ENCODE results near the gene PLD2. TPM values are rescaled to one million over a fixed set of nuclear protein-coding genes. Genes with fewer than 3 reads are reported as not detected.
"Not testable (repeated sequence)": the region's sequence is repeated elsewhere in the genome, so short reads cannot be mapped to it uniquely, and the experiment has no call there.

Gene PLD2
- total RNA-seq, 1 donor from 2014 or later: 9.5 TPM

GRCh38 chr17:4823373-4824089 is 16.6 kb downstream of the PLD2 start:
- intact Hi-C loops (cut with DNase I): no loop called here
- no peak for DNase-seq (ENCODE audit: low spot score)

- no peak for DNase-seq (ENCODE audit: low spot score)
- intact Hi-C loops (cut with DNase I): no loop called here
Observed at GRCh38 chr17:4827399-4827798, 20.4 kb downstream of the PLD2 start.

GRCh38 chr17:4832829-4833177 is 25.9 kb downstream of the PLD2 start:
- intact Hi-C loops (cut with DNase I): loop anchor here (1.0 kb wide), 1 partner anchor 43 kb away; no protein-coding TSS in a partner anchor
- not testable (repeated sequence) for DNase-seq (ENCODE audit: low spot score)

GRCh38 chr17:4833178-4833940 is 26.4 kb downstream of the PLD2 start, which contains the start of gene MINK1:
Gene MINK1 (plus strand): TSS chr17:4833340. CDS start chr17:4833584, 244 bp downstream.
- intact Hi-C loops (cut with DNase I): loop anchor here (1.0 kb wide), 1 partner anchor 43 kb away; no protein-coding TSS in a partner anchor
- peak; percentile 95 for DNase-seq (ENCODE audit: low spot score)

GRCh38 chr17:4833941-4834680 is 27.2 kb downstream of the PLD2 start:
- DNase-seq (ENCODE audit: low spot score): no peak
- intact Hi-C loops (cut with DNase I): loop anchor here (1.0 to 2.0 kb wide), 2 partner anchors 37 to 44 kb away; partner anchors contain the start of gene PSMB6

- intact Hi-C loops (cut with DNase I): loop anchor here (2.0 to 5.0 kb wide), 2 partner anchors 38 to 48 kb away; partner anchors contain the start of gene PSMB6
Observed at GRCh38 chr17:4834681-4835020, 27.7 kb downstream of the PLD2 start.

GRCh38 chr17:4836221-4836620 is 29.3 kb downstream of the PLD2 start:
- DNase-seq (ENCODE audit: low spot score): no peak
- intact Hi-C loops (cut with DNase I): loop anchor here (5.0 kb wide), 1 partner anchor 46 kb away; no protein-coding TSS in a partner anchor

More at GRCh38 chr17:4834681-4835020, 27.7 kb downstream of the PLD2 start:
- DNase-seq (ENCODE audit: low spot score): no peak

- no peak for DNase-seq (ENCODE audit: low spot score)
- intact Hi-C loops (cut with DNase I): loop anchor here (5.0 kb wide), 1 partner anchor 45 kb away; no protein-coding TSS in a partner anchor
Observed at GRCh38 chr17:4837471-4838308, 30.7 kb downstream of the PLD2 start.

GRCh38 chr17:4838309-4838785 is 31.4 kb downstream of the PLD2 start:
- intact Hi-C loops (cut with DNase I): loop anchor here (5.0 kb wide), 1 partner anchor 44 kb away; no protein-coding TSS in a partner anchor
- DNase-seq (ENCODE audit: low spot score): no peak

GRCh38 chr17:4839221-4839620 is 32.3 kb downstream of the PLD2 start:
- intact Hi-C loops (cut with DNase I): loop anchor here (5.0 kb wide), 1 partner anchor 43 kb away; no protein-coding TSS in a partner anchor

GRCh38 chr17:4839965-4840892 is 33.3 kb downstream of the PLD2 start:
- DNase-seq (ENCODE audit: low spot score): no peak
- intact Hi-C loops (cut with DNase I): loop anchor here (5.0 kb wide), 1 partner anchor 42 kb away; no protein-coding TSS in a partner anchor

More at GRCh38 chr17:4839221-4839620, 32.3 kb downstream of the PLD2 start:
- DNase-seq (ENCODE audit: low spot score): no peak

GRCh38 chr17:4840893-4841242 is 33.9 kb downstream of the PLD2 start:
- intact Hi-C loops (cut with DNase I): no loop called here
- DNase-seq (ENCODE audit: low spot score): no peak

GRCh38 chr17:4842376-4842775 is 35.4 kb downstream of the PLD2 start:
- DNase-seq (ENCODE audit: low spot score): no peak
- intact Hi-C loops (cut with DNase I): no loop called here

- intact Hi-C loops (cut with DNase I): no loop called here
Observed at GRCh38 chr17:4843321-4844000, 36.5 kb downstream of the PLD2 start.

GRCh38 chr17:4845118-4845517 is 38.2 kb downstream of the PLD2 start:
- DNase-seq (ENCODE audit: low spot score): no peak
- intact Hi-C loops (cut with DNase I): no loop called here

More at GRCh38 chr17:4843321-4844000, 36.5 kb downstream of the PLD2 start:
- DNase-seq (ENCODE audit: low spot score): no peak

GRCh38 chr17:4846635-4847390 is 39.9 kb downstream of the PLD2 start:
- DNase-seq (ENCODE audit: low spot score): no peak
- intact Hi-C loops (cut with DNase I): no loop called here

Data from cardiac septum (tissue), 1 donor.